Cerebellar cortex (tissue), 1 donor: ENCODE results near the gene BARX2.

Source experiments
- DNase-seq: peaks from one replicate; pipeline ENCODE4 v3.0.0-alpha.2; 2015; ENCODE audit warnings: low spot score

BARX2 gene

DNA sequence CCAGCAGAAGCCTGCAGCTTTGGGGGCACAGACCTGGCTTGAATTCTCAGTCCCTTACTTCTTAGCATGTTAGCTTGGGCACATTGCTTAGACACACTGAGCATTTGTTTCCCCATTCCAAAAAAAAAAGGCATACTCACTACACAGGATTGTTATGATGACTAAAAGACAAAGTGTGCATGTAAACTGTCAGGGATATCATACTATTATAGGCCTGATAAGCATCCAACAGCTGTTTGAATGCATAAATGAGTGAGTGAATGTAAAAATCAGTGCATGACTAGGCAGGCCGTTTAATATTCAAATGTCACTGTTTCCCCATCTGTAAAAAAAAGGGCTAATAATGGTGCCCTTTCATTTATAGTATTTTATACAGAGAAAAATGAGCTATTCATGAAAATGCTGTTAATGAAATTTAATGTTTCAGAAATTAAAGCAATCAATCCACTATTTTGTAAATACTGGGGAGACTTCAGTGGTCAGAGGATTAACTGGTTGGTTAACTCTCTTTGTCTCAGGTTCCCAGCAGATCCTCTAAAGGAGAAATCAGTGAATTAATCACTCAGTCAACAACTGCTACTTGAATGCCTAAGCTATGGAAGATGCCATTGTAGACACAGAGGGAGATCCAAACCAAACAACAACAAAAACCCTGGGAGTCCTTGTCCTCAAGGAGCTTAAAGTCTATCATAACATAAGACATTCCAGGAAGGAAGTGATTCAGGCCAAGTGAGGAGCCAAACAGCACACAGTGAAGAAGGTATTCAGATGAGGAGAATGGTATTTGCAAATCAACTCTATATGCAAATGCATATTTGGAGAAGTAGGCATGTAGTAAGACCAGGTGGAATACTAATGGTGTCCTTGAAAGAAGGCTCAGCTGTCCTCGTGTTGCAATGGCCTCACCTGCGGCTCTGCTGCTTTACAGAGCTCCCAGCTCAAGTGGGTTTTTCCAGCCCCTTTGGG lies 26.8 kb downstream of the BARX2 start:
- no peak for DNase-seq

DNA sequence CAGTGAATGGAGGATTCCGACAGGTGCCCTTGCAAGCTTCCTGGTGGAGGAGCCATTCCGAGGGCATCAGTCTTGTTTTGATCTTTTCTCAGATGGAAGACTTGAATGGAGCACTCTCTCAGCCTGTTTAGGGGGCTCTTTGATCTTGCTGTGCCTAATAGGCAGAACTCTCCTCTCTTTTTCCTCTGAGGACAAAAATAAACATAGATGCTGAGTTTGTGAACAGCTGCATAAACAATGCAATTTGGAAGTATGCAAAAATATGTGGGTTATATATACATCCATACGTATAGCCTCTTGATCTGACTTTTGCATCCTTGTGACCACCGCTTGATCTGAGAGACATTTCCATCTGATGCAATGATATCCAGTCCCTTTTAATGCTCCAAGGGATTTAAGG lies 29.1 kb downstream of the BARX2 start:
- DNase-seq = no peak

DNA sequence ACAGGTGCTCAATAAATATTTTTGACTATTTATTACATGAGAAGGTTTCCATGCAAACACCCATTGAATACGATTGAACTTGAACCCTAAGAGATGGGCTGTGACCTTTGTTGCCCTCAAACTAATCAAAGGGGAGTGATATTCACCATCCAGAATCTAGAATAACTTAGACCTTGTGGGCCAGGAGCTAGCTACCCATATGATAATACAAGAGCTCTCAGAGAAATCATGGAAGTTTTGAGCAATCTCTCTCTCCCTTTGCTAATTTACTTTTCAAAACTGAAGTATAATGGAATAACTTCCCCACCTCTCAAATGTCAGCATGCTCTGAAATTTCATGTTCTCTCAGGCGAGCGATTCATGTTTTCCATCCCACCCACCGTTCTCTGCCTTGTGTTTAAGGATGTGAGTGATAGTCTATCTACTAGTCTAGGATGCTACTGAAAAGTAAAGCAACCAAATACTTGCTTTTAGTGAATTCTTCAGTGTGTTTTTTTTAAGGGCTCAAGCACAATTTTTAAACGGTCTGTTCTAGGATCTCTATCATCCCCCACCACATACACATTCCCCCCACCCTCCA lies 33.3 kb downstream of the BARX2 start:
- no peak for DNase-seq

DNA sequence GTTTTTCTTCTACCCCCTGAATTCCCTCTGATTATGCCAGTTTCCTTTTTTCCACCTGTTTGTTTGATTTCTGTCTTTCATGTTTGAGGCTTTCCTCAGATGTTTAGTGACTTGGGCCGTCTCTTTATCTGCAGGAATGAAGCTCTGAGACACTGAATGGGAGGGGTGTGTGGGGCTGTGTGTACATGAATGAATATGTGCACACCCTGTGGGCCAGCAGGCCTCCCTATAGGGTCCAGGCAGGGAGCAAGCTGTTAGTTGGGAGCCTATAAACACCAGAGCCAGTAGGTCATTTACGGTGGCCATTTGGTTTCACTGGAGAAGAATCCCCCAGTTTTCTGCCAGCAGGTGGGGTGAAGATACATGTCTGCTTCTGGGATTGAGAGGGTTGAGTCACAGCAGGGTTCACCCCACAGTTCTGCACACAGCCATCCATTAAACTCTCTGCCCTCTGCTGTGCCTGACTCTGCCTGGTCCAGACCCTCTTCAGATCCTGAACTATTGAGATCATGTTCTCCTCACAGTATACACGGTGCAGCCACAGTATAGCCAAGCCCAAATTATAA lies 34.8 kb downstream of the BARX2 start:
- no peak for DNase-seq

DNA sequence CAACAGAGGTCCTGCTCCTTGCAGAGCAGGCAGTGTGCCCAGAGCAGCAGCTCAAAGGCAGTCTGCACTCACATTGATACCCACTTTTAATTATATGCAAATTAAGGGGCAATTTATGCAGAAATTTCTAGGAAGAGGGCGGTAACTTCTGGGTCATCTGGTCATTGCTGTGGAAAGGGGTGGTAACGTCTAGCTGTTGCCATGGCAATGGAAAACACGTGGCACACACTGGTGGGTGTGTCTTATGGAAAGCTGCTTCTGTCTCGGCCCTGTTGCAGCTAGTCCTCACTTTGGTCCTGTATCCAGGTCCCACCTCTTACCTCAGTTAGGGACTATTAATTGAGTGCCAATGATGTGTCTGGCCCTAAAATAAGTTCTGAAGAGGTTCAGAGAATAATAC lies 36.8 kb downstream of the BARX2 start:
- DNase-seq = no peak

DNA sequence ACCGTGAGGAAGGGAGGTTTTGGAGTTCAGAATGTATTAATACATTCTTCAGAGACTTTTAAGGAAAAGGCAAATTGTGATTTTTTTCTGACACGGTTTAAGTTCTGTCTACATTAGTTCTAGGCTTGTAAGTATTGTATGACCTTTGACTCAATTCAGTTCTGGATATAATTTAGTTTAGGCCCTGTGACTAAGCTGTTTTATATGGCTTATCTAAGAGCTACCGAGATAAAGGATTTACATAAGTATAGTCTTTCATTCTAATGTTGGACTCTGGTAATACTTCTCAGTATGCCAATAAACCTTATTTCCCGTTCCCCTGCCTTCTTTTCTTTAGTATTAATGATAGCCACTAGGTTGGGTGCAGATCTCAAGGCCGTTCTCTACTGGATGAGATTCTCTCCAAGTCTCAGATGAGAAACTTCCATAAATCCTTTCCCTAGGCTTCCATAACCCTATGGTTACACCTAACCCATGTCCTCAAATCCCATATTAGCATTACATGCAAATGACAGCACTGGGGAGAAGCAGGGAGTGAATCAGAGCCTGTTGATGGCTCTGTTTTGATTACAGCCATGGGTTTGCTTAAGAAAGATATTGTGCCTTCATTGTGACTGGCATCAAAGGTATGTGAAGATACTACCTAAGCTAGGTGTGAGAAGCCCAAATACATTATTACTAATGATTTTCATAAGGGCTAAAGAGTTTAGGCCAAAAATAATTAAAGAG lies 38.7 kb downstream of the BARX2 start:
- no peak for DNase-seq

DNA sequence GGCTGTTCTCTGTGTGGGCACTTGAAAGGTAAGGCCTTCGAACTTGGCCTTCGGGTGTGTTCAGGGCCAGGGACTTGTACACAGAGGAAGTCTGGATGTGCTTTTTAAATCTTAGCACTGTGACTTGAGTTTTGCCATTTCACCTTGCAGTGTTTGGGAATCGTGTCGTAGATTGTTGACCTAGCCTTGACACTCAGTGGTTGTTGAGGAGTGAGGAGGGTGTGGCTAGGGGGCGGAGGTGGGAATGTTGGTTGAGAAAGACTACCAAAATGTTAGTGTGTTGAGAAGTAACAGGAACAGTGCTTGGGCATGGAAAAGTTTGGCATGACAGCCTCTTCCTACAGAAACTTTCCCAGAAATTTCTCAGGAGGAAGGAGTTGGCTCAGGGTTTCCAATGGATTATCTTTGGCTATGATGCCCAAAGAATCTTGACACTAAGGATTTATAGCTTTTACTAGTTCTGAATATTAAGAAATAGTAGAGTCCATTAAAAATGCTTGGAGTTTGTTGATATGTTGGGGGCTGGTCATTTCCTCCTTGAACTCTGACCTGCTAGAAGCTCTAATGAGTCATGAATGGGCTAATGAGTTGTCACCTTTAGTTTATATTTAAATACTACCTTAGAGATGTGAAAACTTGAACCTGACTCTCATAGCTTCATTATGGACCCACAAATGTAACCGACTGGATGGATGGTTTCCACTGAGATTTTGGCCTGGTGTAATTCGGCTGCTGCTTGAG lies 40.6 kb downstream of the BARX2 start:
- no peak for DNase-seq

DNA sequence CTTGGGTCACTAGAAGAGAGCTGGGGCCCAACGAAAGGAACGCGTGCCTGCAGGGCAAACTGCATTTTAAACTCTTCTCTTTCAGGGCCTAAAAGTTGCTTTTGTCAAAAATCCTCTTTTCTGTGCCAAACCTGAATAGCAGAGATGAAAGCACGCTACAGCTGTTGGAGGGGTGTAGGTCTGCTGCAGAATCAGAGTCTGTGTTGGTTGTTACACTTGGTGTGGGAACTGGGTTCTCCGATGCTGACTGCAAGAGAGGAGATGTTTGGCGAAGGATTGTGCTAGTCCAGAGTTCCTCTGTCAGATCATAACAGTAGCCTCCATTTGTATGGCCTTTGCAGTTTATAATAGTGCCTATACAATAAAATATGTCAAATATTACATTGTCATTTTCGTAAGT lies 41.8 kb downstream of the BARX2 start:
- DNase-seq = no peak

DNA sequence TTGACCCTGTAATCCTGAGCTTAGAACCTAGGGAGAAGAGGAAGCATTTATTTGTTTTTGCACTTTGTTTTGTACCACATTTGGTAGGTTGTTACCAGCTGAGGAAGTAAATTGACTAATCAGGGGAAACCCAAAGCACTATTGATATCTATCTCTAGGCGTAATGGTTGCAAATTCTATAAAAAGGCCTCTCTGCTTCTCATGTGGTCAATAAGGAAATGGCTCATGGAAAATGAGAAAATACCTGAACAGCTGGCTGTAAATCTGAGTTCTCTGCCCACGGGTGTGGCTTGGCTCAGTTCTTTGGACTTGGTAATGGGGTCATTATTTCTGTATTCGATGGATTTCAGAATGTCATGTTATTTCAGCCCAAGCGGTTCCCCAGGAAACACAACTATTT lies 42.4 kb downstream of the BARX2 start:
- DNase-seq = peak; percentile 0

DNA sequence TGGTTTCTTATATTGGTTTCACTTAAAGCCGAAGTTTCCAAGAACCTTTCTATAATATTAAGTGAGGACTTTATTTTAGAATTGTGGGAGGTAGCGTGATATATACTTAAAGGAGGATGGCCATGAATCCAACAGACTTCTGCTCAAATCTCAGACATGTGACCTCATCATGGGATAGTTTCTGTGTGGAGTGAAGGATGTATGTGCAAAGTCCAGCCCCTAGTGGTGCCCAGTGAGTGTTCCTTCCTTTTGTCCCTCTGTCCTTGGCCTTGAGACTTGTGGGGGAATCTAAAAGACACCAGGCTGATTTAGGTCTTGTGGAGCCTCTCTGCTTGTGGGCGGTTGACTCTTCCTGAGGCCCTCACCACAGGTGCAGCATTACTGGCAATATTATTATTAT lies 43.7 kb downstream of the BARX2 start:
- no peak for DNase-seq

DNA sequence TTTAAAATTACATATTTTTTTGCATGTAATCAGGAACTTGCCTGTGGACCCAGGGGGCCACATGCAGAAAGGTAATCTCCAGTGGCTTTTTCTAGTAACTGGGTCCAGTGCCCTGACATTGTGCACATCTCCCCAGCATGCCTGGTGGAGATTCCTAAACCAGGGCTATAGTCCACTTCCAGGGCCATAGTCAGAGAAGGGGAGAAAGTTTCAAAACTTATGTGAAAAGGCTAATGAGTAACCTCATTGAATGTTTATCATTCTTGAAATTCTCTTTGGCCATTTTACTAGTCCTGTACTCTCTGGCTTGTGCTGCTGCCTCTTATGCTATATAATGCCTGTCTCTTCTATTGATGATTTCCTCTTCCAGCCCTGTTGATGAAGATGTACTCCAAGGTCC lies 47.8 kb downstream of the BARX2 start:
- no peak for DNase-seq

DNA sequence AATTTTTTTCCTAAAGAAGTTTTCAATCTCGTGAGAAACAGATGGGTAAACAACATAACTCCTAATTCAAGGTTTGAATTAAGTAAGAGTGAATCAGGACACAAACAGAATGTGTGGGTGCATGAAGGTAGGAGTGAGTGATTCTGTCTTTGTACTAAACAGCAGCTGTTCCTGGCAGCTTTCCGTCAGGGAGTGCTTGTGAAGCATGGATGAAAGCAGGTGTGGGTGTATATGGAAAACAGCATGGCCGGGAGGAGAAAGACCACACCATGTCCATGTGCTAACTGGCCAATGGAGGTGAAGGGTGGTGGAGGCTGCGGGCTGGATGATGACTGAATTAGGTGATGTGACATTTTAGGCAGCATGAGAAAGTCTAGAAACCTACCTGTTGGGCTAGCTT lies 49.6 kb downstream of the BARX2 start:
- no peak for DNase-seq

DNA sequence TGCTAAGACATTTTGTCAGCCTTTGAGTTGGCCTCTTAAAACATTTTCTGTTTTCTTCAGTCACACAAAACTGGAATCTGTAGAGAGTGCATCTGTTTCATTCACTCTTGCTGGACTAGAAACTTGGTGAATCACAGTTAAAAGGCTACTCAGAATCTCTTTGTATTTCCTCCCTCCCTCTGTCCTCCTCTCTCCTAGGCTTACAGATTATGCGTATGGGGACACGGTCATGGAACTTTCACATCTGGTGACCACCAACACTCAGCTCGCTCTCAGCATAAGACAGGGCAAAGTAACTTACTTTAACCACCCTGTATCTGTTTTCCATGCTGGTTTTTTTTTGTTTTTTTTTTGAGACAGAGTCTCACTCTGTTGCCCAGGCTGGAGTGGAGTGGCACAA lies 50.4 kb downstream of the BARX2 start:
- DNase-seq = no peak

DNA sequence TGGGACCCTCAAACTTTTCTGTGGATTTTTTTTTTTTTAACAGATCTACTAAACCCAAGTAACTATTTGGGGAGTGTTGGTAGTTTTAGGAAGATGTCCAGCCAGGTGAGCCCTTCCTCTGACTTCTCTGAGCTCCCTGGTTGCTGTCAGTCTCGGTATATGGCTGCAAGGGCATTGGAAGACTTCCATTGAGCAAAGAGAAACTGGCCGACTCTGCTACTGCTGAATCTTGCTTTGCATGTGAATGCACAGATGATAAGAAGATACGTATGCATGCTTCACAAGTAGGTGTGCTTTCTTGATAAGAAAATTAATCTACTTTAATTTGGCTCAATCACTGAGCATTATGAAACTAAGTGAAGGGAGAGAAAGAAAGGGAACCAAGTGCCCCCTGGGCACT lies 51.1 kb downstream of the BARX2 start:
- DNase-seq = no peak

DNA sequence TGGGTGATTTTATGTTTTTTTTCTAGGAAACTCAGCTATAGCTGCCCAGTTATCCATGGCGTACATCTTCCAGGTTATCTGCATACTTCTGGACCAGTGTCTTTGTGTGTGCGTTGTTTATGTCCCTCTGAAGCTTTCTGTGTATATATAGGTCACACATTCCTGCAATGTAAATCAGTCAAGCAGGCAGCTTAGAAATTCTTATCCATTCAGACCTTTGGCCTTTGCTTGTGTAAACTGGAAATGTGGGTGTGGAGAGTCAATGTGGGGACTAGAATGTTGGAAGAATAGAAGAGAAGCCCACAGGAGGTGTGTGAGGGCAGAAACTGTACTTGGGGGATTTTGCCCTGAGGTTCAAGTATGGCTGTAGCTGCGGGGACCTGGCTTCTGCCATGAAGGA lies 51.7 kb downstream of the BARX2 start:
- DNase-seq = no peak

DNA sequence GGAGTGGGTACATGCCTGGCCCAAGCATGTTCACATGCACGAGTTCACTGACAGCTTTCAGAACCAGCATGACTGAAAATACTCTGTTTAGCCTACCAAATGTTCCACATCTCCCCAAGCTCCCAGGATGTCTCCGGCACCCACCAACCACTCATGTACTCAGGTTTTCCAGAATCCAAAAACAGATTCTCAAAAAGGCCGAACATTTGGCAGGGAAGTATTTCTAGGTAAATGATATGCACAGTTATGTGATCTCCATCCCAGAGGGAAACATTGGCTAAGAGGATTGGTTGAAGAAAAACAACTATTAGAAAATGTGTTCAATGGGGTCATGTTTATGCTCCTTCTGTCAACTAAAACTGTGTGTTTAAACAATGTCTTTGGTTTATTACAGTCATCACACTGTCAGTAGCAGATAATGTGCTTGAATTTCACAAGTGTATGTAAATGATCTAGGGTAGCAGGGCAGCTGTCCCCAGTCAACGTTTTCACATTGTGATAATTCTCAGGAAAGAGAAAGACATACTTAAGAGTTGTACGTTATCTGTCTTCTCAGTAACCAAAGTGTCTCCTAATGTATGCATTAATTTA lies 52.3 kb downstream of the BARX2 start:
- DNase-seq = no peak

DNA sequence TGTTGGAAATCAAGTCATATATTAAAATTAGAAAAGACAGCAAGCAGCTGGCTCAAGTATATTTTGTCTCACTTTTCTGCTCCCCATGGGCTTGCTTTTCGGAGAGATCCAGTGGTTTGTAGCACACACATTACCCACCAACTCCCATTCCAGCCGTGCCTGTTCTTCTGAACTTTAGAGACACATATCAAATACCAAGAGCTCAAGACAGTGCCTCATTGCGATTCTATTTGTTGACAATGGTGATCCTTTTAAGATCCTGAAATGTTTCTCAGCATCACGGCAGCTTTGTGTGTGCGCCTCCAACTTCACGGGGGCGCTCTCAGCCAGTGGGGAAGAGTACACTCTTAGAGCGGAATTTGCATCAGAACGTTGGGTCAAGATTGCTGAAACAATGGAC lies 52.9 kb downstream of the BARX2 start:
- DNase-seq = no peak

DNA sequence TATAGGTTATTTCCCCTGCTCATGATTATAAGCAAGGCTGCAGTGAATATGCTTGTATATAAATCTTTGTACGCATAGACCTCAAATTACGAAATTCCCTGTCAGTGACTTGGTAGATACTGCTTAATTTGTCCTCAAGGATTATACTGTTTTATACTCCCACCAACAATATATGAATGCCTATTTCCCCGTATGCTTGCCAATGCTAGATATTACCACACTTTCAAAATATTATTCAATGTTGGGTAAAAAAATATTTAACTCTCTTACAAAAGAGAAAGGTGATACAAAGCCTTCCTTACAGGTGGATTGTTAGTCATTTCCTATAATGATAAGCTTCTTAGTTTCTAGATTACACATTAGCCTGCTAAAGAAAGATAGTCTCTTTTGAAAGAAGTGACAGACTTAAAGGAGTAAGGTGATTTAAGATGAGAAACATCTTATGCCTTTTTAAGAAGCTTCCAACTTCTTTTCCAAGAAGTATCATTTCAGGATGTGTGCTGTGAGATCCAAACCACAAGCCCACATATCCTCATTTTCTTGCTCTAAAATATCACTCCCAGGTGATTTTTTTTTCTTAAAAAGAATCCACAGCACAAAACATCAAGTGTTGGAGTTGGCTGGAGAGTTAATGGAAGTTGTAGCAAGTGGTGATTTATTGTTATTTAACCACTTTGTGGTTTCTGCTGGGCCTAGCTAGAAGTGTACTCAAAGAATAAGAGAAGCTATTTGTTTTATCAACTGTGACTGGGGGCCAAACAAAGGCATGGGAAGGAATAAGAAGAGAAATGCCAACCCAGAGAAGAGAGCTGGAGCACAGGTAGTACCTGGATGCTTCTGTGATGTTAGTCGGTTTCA lies 59.2 kb downstream of the BARX2 start:
- no peak for DNase-seq

DNA sequence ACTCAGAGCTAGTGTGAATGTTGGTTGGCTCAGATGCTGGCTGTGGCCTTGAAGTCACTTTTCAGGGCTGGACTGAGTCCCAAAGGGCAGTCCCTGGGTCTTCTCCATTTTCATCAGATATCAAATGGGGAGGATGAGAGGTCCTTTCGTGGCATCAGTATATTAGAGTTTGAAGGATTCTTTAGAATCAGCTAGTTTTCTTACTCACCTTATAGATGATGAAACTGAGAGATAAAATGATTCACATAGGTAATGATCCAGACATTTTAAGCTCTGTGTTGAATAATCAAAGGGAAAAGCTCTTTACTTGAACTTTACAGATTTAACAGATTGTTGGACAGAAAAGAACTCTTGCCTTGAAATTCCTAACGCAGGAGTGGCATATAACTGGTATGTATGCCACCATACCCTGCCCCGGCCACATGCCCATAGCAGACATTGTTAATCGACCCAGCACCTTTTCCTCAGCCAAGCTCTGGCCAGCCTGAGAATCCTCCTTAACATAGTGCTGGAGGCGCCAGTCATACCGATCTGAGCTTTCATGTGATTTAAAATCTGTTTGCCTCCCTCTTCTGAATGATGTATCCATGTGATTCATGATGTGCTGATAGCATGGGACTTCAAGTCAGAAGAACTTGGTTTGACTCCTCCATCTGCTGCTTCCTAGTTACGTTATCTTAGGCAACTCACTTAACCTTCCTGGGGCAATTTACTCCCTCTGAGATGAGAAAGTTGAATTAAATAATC lies 60.0 kb downstream of the BARX2 start:
- no peak for DNase-seq

DNA sequence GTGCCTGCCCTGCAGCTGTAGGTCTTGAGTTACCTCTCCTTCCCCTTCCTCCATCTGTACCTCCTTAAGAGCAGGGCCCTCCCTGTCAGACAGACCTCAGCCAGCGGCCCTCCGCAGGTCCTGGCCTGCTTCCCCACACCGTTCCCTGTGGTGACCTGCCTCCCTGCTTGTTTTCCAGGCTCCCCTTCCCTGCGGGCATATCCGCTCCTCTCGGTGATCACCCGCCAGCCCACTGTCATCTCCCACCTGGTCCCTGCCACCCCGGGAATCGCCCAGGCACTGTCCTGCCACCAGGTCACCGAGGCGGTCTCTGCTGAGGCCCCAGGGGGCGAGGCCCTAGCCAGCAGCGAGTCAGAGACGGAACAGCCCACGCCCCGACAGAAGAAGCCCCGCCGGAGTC lies 60.9 kb downstream of the BARX2 start:
- DNase-seq = no peak
